Stimulated activated naive CD8-positive, alpha-beta T cell treated with anti-CD3 and anti-CD28 coated beads, Interleukin-15, Interleukin-2, amounts not matched to agents 100 U/mL and 50 U/mL, for 24 hours (primary cell): ENCODE measurements around the gene MAP1LC3B2.
A peak's percentile ranks its signal among the peaks of the same experiment; 100 is the strongest.

ENCODE experiments used
- ATAC-seq: fragments of 150-1000 bp; cut with Tn5 transposase; one replicate; pipeline ENCODE4 v1.10.0; 2021
- DNase-seq: peaks from one replicate; pipeline ENCODE4 v3.0.0; 2021

Gene MAP1LC3B2

DNA sequence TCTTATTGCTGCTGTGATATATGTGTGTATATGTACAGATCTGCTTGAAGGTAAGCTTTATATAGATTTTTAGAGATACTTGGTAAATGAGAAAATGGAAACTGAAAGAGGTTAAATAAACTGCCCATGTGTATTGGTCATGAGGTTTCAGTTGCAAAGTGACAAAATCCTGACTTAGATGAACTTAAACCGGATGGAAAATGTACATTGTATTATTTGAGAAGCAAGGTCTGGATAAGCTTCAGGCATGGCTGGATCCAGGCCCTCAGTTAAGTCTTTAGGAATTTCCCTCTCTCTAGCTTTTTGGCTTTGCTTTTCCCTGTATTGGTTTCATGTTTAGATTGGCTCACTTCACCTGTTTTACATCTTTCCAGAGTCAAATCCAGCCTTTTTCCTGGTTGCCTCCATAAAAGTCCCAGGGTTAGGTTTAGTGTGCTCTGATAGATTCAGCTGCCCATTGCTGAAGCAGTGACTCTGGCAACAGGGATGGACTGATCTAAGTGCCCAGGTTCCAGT lies 21.0 kb upstream of the MAP1LC3B2 start:
- ATAC-seq: peak; percentile 60
- DNase-seq: no peak

DNA sequence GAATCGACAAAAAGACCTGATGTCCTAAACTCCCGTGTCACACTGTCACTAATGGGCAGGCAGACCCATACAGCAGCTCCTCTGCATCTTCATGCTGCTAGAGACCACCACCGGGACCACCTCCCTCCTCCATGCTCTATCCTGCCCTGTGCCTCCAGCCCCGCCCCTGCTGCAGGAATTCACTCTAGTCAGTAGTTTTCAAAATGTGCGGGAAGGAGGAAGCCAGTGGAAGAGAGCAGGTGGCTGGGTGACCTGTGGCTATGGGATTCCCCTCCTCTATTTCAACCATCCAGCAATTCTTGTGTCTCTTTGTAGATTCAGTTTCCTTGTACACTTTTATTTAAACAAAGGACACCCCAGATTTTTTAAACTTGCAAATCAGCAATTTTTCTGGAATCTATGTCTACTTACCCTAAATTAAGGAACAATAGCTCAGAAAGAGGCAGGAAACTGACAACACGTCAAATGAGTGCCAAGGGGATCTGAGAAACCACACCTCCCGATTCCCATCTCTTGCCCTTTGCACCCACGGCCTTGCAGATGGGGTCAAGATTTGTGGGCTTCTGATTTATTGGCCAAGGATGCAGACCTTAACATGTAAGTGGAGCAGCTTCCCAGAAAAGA lies 20.4 kb upstream of the MAP1LC3B2 start:
- ATAC-seq (no peak), DNase-seq (no peak)

DNA sequence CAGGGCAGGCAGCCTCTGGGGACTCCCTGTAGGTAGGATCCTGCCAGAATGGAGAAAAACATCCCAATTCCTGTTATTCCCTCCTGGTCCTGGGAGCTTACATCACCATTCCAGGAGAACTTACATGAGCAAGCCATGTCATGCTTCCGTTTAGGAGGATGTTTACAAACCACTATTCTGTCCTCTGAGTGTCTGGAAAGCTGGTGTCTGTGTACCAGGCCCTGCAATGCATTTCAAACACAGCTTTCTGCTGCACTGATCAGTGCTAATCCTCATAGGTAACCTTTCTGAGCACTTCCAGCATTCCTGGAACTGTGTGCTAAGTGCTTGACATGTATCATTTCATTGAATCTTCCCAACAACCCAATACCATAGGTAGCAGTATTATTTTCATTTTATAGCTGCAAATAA lies 19.8 kb upstream of the MAP1LC3B2 start:
- no peak for DNase-seq

DNA sequence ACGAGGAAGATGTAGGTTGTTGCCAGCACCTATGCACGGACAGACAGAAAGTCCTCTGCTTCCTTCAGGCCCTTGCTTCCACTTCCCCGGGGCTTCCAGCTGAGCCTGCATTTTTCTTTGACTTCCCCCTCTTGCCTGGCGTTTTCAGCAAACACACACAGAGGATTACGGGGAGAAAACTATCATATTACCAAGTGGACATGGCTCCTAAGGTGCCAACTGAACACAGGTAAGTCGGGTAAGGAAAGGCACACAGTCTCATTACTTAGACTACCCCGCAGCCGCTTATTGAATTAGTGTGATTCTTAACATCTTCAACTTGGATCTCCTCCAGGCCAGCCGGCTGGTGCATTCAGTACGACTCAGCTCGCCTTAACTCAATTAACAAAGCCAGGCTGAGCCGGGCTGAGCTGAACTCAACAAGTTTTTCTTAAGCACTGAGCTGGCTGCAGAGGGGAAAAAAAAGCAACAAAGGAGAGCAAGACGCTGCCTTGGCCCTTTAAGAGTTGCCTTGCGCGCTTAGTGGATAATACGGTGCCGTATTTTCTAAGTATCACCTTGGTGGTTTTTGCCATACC lies 19.2 kb upstream of the MAP1LC3B2 start:
- DNase-seq (no peak), ATAC-seq (no peak)

More for the DNA sequence above, 19.8 kb upstream of the MAP1LC3B2 start:
- ATAC-seq: no peak

GRCh38 chr12:116540622-116541152 lies 18.5 kb upstream of the MAP1LC3B2 start:
- ATAC-seq: no peak
- DNase-seq: no peak

DNA sequence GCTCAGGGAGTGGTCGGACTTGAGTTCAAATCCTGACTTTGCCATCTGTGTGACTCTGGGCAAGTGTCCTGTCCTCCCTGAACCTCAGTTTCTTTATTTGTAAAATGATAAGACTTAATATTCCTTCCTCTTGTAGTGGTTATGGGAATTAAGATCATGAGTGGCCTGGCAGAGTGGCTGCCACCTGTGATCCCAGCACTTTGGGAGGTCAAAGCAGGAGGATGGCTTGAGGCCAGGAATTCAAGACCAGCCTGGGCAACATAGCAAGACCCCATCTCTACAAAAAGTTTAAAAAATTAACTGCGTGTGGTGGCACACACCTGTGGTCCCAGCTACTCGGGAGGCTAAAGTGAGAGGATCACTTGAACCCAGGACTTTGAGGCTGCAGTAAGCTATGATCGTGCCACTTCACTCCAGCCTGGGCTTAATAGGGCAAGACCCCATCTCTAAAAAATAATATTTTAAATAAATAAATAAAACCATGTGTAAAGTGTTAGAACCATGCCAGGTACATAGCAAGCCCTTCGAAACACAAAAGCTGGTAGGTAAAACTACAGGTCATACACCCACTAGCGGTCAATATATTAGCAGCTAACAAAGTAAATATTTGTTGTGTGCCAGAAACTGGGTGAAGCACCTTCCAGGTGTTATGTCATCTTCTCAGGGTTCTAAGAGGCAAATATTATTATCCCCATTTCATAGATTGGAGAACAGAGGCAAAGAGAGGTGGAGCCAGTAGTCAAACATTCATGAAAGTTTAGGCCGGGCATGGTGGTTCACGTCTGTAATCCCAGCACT lies 17.4 kb upstream of the MAP1LC3B2 start:
- no peak for ATAC-seq
- DNase-seq: no peak

DNA sequence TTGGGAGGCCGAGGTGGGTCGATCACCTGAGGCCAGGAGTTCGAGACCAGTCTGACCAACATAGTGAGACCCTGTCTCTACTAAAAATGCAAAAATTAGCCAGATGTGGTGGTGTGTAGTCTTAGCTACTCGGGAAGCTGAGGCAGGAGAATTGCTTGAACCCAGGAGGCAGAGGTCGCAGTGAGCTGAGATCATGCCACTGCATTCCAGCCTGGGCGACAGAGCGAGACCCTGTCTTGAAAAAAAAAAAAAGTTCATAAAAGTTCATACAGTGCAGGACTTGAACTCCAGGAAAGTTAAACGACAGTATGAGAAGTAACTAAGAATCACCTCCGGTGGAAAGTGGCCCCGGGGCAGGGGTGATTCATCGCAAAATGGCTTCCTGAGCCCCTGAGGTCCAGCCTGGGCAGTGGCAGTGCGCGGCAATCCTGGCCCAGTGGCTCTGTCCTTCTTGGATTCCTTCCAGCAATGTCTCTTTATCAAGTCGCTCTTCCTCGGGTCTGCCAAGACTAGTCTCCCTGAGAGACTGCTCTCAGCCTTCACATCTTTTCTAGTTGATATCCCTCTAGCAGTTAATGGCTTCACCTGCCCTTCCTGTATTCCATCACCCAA lies 16.7 kb upstream of the MAP1LC3B2 start:
- ATAC-seq (no peak), DNase-seq (no peak)

DNA sequence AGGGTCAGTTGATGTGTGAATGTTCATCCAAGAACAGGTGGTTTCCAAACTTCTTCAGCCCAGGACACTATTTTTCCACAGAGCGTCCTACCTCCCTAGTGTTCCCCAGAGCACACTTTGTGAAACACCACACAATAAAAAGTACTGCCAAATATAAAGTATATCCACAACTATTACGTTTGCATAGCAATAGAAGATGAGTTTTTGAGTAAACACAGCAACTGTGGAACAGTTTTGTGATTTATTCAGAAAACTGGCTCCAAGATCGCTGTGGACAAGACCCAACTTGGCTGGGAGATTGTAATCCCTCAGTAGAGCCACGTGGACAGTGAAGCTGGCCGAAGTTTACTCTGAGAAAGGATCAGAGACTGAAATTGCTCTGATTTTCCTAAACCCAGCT lies 14.5 kb upstream of the MAP1LC3B2 start:
- no peak for DNase-seq
- ATAC-seq: no peak

- no peak for ATAC-seq
- no peak for DNase-seq
Observed at GRCh38 chr12:116545144-116545543, 14.0 kb upstream of the MAP1LC3B2 start.

GRCh38 chr12:116545936-116546335 lies 13.2 kb upstream of the MAP1LC3B2 start:
- no peak for DNase-seq
- no peak for ATAC-seq

DNA sequence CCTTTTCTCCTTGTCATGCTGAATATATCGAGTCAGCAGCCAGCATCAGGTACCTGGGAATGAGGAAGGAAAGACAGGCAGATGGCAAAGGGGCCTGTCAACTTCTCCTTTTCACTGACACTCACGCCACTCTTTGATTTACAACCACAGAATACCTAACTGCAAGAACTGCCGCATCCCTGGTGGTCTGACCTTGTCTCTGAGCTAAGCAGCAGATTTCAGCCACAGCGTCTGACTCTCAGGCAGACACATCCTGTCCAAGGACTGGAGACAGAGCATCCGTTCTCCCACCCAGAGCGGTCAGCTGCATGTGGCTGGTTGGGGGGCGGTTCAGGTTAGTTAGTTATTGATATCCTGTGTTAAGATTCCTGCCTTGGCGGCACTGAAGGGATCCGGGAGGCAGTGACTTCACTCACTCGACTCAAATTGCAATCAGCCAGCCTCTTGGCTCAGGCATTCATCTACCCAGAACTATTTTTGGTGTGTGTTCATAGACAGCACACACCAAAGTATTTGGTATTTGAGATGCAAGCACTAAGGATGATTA lies 11.2 kb upstream of the MAP1LC3B2 start:
- ATAC-seq (no peak), DNase-seq (no peak)

GRCh38 chr12:116549993-116550392 lies 9.2 kb upstream of the MAP1LC3B2 start:
- ATAC-seq (no peak), DNase-seq (no peak)

DNA sequence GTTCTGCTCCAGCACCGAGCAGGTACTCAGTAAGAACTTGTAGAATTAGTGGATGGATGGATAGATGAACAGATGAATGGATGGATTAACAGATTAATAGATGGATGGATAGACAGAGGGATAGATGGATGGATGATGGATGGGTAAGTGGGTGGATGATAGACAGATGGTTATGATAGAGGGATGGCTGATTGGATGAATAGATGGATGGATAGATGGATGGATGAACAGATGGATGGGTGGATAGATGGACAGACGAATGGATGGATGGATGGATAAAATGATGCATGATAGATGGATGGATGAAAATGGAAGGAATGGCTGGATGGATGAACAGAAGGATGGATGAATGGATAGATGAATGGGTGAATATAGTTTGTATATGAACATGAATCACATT lies 8.0 kb upstream of the MAP1LC3B2 start:
- DNase-seq: no peak
- ATAC-seq: no peak

- ATAC-seq: no peak
Observed at GRCh38 chr12:116551619-116551951, 7.6 kb upstream of the MAP1LC3B2 start.

DNA sequence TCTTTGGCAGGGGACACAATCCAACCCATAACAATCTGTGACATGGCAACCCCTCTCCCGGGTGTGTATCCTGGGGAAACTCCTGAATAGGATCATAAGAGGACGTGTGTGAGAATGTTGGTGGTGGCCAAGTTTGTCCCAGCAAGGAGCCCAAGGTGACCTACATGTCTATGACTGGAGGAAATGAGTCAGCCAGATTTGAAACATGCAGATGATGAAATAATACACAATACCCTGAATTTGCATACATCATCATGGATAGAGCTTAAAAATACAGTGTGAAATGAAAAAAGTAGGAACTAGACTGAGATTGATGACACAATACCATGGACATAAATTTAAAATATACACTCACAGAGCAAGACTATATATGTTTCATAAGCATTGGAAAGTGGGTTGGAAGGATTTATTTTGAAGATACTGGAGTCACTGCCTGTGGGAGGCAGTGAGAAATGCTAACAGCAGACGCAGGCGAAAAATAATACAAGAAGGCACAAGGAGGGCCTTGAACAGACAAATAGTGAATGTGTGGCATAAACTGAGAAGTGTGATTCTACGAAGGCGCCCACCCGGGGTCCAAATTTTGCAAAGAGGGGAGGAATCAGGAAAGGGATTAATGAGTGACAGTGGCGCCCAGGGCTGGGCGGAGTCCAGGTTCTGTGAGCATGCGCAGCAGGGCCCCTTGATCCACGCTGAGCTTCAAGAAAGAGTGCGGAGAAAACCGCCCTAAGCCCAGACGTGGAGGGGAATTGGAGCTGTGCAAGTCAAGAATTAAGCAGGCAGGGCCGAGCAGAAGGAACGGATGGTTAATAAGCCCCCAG lies 7.0 kb upstream of the MAP1LC3B2 start:
- DNase-seq (no peak), ATAC-seq (peak; percentile 45)

More at GRCh38 chr12:116551619-116551951, 7.6 kb upstream of the MAP1LC3B2 start:
- DNase-seq: no peak

GRCh38 chr12:116552773-116553373 lies 6.3 kb upstream of the MAP1LC3B2 start:
- ATAC-seq (no peak), DNase-seq (no peak)

GRCh38 chr12:116556356-116556952 lies 2.7 kb upstream of the MAP1LC3B2 start:
- no peak for DNase-seq
- ATAC-seq: no peak

GRCh38 chr12:116556964-116557698 lies 2.0 kb upstream of the MAP1LC3B2 start:
- DNase-seq: no peak
- ATAC-seq: no peak

GRCh38 chr12:116558280-116559161 lies 660 bp upstream of the MAP1LC3B2 start:
- no peak for DNase-seq
- no peak for ATAC-seq
